Prostate gland (tissue), 2 donors: ENCODE measurements around the gene CLASP2.
"Not testable (repeated sequence)": the region's sequence is repeated elsewhere in the genome, so short reads cannot be mapped to it uniquely, and the experiment has no call there.

Source experiments
- CTCF ChIP-seq, 4 experiments: fragments of 200-600 bp in 2 of 4; fragments of 450-650 bp in 2 of 4; sonication (generic) in 2 of 4; IDR thresholded peaks; 1 replicate in 3 of 4; 2 replicates in 1 of 4; pipeline ENCODE4 v1.5.1; 2016 to 2019; ENCODE audit warnings: antibody characterized with exemption in 4 of 4, mild to moderate bottlenecking in 2 of 4, moderate library complexity in 2 of 4
- POLR2AphosphoS5 ChIP-seq: sonication (generic); formaldehyde crosslinking; IDR thresholded peaks from one replicate; pipeline ENCODE4 v1.6.1; 2017; ENCODE audit warnings: antibody characterized with exemption

DNA sequence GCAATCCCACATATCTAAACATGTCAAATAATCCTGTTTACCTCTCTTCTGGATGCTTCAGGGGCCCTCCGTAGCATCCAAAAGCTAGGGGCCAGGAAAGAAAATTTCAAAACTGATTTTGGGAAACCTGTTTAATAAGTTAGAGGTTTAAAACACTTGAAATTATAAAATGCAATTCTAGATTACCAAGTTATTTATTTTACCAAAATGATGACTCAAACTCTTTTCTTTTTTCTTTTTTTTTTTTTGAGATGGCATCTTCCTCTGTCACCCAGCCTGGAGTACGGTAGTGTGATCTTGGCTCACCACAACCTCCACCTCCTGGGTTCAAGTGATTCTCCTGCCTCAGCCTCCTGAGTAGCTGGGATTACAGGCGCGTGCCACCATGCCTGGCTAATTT, 258.5 kb downstream of the CLASP2 start:
- not testable (repeated sequence) for TF ChIP-seq CTCF (IDR thresholded peaks at IDR 0.05); POLR2AphosphoS5
